Activated CD4-positive, alpha-beta T cell treated with anti-CD3 and anti-CD28 coated beads, Interleukin-2, amount 10 ng/mL, durations not matched to agents 7 days and 5 days (primary cell): ENCODE measurements around the gene GNB1L. TPM values are rescaled to one million over a fixed set of nuclear protein-coding genes. Genes with fewer than 3 reads are reported as not detected.
A peak's percentile ranks its signal among the peaks of the same experiment; 100 is the strongest.

Experiments used
- CTCF ChIA-PET: fragments of 350-600 bp; sonication (Branson Sonifier 250); formaldehyde crosslinking; loops from one replicate; lab custom pipeline; 2021; ENCODE audit warnings: antibody characterized with exemption; lab: Charles Lee
- POLR2A ChIA-PET: fragments of 350-600 bp; sonication (Branson Sonifier 250); formaldehyde crosslinking; loops from one replicate; lab custom pipeline; 2021; ENCODE audit warnings: antibody characterized with exemption; lab: Charles Lee
- DNase-seq: peaks from one replicate; pipeline ENCODE4 v3.0.0-alpha.2; 2020
- H3K27ac Mint-ChIP-seq: one replicate; pipeline ENCODE4 v1.8.0; 2021; ENCODE audit warnings: mild to moderate bottlenecking, moderate library complexity, mixed read lengths
- H3K27me3 Mint-ChIP-seq: one replicate; pipeline ENCODE4 v1.8.0; 2021; ENCODE audit warnings: mixed read lengths
- H3K36me3 Mint-ChIP-seq: one replicate; pipeline ENCODE4 v1.8.0; 2021; ENCODE audit warnings: low read depth, mixed read lengths
- H3K4me1 Mint-ChIP-seq: one replicate; pipeline ENCODE4 v1.8.0; 2021; ENCODE audit warnings: mixed read lengths
- H3K4me3 Mint-ChIP-seq: one replicate; pipeline ENCODE4 v1.8.0; 2021; ENCODE audit warnings: mild to moderate bottlenecking, moderate library complexity, mixed read lengths
- H3K9me3 Mint-ChIP-seq: one replicate; pipeline ENCODE4 v1.8.0; 2021; ENCODE audit warnings: mixed read lengths
- total RNA-seq, 2 experiments: library from RNA; stranded (reverse); gene quantifications; one replicate each; pipeline ENCODE4 v1.2.3, GENCODE V29; 2021

The GNB1L gene
- total RNA-seq, 2 experiments from 2014 or later, result 5.3 to 7.3 TPM

- ChIA-PET CTCF (no interaction called here), POLR2A (no interaction called here)
- no peaks in the 10 kb centered on the region for H3K36me3 Mint-ChIP-seq
- no peak overlapping the region for H3K4me3 Mint-ChIP-seq
- H3K27me3 Mint-ChIP-seq, result no peaks in the 10 kb centered on the region
- H3K9me3 Mint-ChIP-seq, result no peaks in the 10 kb centered on the region
- H3K4me1 Mint-ChIP-seq, result no peaks in the 10 kb centered on the region
- no peak overlapping the region for H3K27ac Mint-ChIP-seq
- DNase-seq, result peak; percentile 4
Measured at GRCh38 chr22:19824212-19824925, 30.3 kb downstream of the GNB1L start.

- CTCF ChIA-PET, result no interaction called here
- H3K27me3 Mint-ChIP-seq, result no peaks in the 10 kb centered on the region
- no peak overlapping the region for H3K27ac Mint-ChIP-seq
- H3K9me3 Mint-ChIP-seq, result no peaks in the 10 kb centered on the region
- H3K4me3 Mint-ChIP-seq, result no peak overlapping the region
- no peak for DNase-seq
- H3K4me1 Mint-ChIP-seq, result no peaks in the 10 kb centered on the region
- POLR2A ChIA-PET, result no interaction called here
- H3K36me3 Mint-ChIP-seq, result no peaks in the 10 kb centered on the region
Measured at GRCh38 chr22:19823902-19824211, 30.8 kb downstream of the GNB1L start.

GRCh38 chr22:19823191-19823901 is 31.3 kb downstream of the GNB1L start:
- no peaks in the 10 kb centered on the region for H3K27me3 Mint-ChIP-seq
- POLR2A ChIA-PET, result no interaction called here
- no peaks in the 10 kb centered on the region for H3K9me3 Mint-ChIP-seq
- no peak overlapping the region for H3K4me3 Mint-ChIP-seq
- no peaks in the 10 kb centered on the region for H3K36me3 Mint-ChIP-seq
- no peak overlapping the region for H3K27ac Mint-ChIP-seq
- H3K4me1 Mint-ChIP-seq, result no peaks in the 10 kb centered on the region
- CTCF ChIA-PET, result interaction anchor here (1.0 kb wide), 1 partner anchor 9 kb away, joined by 3 read pairs; no protein-coding TSS in a partner anchor
- DNase-seq, result no peak

GRCh38 chr22:19822301-19823117 is 32.2 kb downstream of the GNB1L start:
- no peaks in the 10 kb centered on the region for H3K4me1 Mint-ChIP-seq
- H3K4me3 Mint-ChIP-seq, result no peak overlapping the region
- no peaks in the 10 kb centered on the region for H3K9me3 Mint-ChIP-seq
- H3K27ac Mint-ChIP-seq, result no peak overlapping the region
- ChIA-PET CTCF (interaction anchor here (1.0 kb wide), 1 partner anchor 9 kb away, joined by 3 read pairs; no protein-coding TSS in a partner anchor), POLR2A (no interaction called here)
- H3K27me3 Mint-ChIP-seq, result no peaks in the 10 kb centered on the region
- H3K36me3 Mint-ChIP-seq, result no peaks in the 10 kb centered on the region
- no peak for DNase-seq

GRCh38 chr22:19821523-19822300 is 33.0 kb downstream of the GNB1L start:
- Mint-ChIP-seq H3K36me3 (no peaks in the 10 kb centered on the region), H3K9me3 (no peaks in the 10 kb centered on the region), H3K4me3 (no peak overlapping the region), H3K27ac (no peak overlapping the region), H3K4me1 (no peaks in the 10 kb centered on the region), H3K27me3 (no peaks in the 10 kb centered on the region)
- ChIA-PET POLR2A (no interaction called here), CTCF (no interaction called here)
- no peak for DNase-seq

GRCh38 chr22:19820880-19821522 is 33.7 kb downstream of the GNB1L start:
- H3K27me3 Mint-ChIP-seq, result no peaks in the 10 kb centered on the region

GRCh38 chr22:19819911-19820879 is 34.5 kb downstream of the GNB1L start:
- no peaks in the 10 kb centered on the region for H3K4me1 Mint-ChIP-seq
- DNase-seq, result no peak
- no peak overlapping the region for H3K27ac Mint-ChIP-seq
- no peaks in the 10 kb centered on the region for H3K36me3 Mint-ChIP-seq
- ChIA-PET POLR2A (interaction anchor here (0.6 kb wide), 1 partner anchor 74 kb away, joined by 3 read pairs; no protein-coding TSS in a partner anchor), CTCF (no interaction called here)
- no peaks in the 10 kb centered on the region for H3K27me3 Mint-ChIP-seq
- H3K9me3 Mint-ChIP-seq, result no peaks in the 10 kb centered on the region
- no peak overlapping the region for H3K4me3 Mint-ChIP-seq

More at GRCh38 chr22:19820880-19821522, 33.7 kb downstream of the GNB1L start:
- ChIA-PET POLR2A (interaction anchor here (0.6 kb wide), 1 partner anchor 75 kb away, joined by 3 read pairs; no protein-coding TSS in a partner anchor), CTCF (no interaction called here)
- no peak overlapping the region for H3K27ac Mint-ChIP-seq
- no peaks in the 10 kb centered on the region for H3K36me3 Mint-ChIP-seq
- no peaks in the 10 kb centered on the region for H3K9me3 Mint-ChIP-seq
- no peaks in the 10 kb centered on the region for H3K4me1 Mint-ChIP-seq
- DNase-seq, result no peak
- H3K4me3 Mint-ChIP-seq, result no peak overlapping the region

GRCh38 chr22:19819208-19819910 is 35.3 kb downstream of the GNB1L start:
- Mint-ChIP-seq H3K4me3 (no peak overlapping the region), H3K27me3 (no peaks in the 10 kb centered on the region), H3K9me3 (no peaks in the 10 kb centered on the region), H3K27ac (no peak overlapping the region), H3K36me3 (no peaks in the 10 kb centered on the region), H3K4me1 (no peaks in the 10 kb centered on the region)
- ChIA-PET POLR2A (no interaction called here), CTCF (no interaction called here)
- DNase-seq, result no peak

GRCh38 chr22:19818324-19819207 is 36.1 kb downstream of the GNB1L start:
- Mint-ChIP-seq H3K4me3 (no peak overlapping the region), H3K27me3 (no peaks in the 10 kb centered on the region), H3K4me1 (no peaks in the 10 kb centered on the region), H3K9me3 (no peaks in the 10 kb centered on the region), H3K27ac (no peak overlapping the region), H3K36me3 (no peaks in the 10 kb centered on the region)
- ChIA-PET POLR2A (no interaction called here), CTCF (no interaction called here)
- no peak for DNase-seq

- CTCF ChIA-PET, result no interaction called here
- Mint-ChIP-seq H3K36me3 (no peaks in the 10 kb centered on the region), H3K27ac (no peak overlapping the region), H3K4me1 (no peaks in the 10 kb centered on the region), H3K27me3 (no peaks in the 10 kb centered on the region), H3K4me3 (no peak overlapping the region), H3K9me3 (no peaks in the 10 kb centered on the region)
- POLR2A ChIA-PET, result no interaction called here
- no peak for DNase-seq
Measured at GRCh38 chr22:19816372-19817119, 38.1 kb downstream of the GNB1L start.
